GM12875 (cell line): ENCODE data around the gene PYROXD2.

Source experiments
- H3K4me3 ChIP-seq: one replicate; pipeline ENCODE4 v1.5.1; 2011; ENCODE audit warnings: low read depth, low read length, control low read depth
- CTCF ChIP-seq: IDR thresholded peaks from 2 replicates; pipeline ENCODE4 v1.5.1; 2011; ENCODE audit warnings: low read depth, mild to moderate bottlenecking, control low read depth, inconsistent platforms, low read length, moderate library complexity, borderline replicate concordance; ENCODE audit not compliant: insufficient read depth

The PYROXD2 gene

GRCh38 chr10:98446151-98446660 lies 31.2 kb upstream of the PYROXD2 start:
- no peak for TF ChIP-seq CTCF
- peak overlapping the region; percentile 65 for H3K4me3 ChIP-seq

GRCh38 chr10:98445200-98445812 lies 30.3 kb upstream of the PYROXD2 start:
- no peak for TF ChIP-seq CTCF

GRCh38 chr10:98444314-98445006 lies 29.5 kb upstream of the PYROXD2 start:
- H3K4me3 ChIP-seq: no peak overlapping the region
- TF ChIP-seq CTCF: no peak

More at GRCh38 chr10:98445200-98445812, 30.3 kb upstream of the PYROXD2 start:
- peak overlapping the region; percentile 65 for H3K4me3 ChIP-seq

GRCh38 chr10:98438715-98439114 lies 23.7 kb upstream of the PYROXD2 start:
- no peak overlapping the region for H3K4me3 ChIP-seq
- TF ChIP-seq CTCF: no peak

GRCh38 chr10:98436704-98437103 lies 21.7 kb upstream of the PYROXD2 start:
- no peak overlapping the region for H3K4me3 ChIP-seq
- TF ChIP-seq CTCF: no peak

- no peak for TF ChIP-seq CTCF
These were observed 20.2 kb upstream of the PYROXD2 start for GRCh38 chr10:98435178-98435577.

More at GRCh38 chr10:98435178-98435577, 20.2 kb upstream of the PYROXD2 start:
- no peak overlapping the region for H3K4me3 ChIP-seq
